Neural progenitor cell (in vitro differentiated cells): Measurements from ENCODE around the gene PXDN. TPM values are rescaled to one million over a fixed set of nuclear protein-coding genes. Genes with fewer than 3 reads are reported as not detected.

ENCODE experiments used
- DNase-seq: peaks from one replicate; pipeline ENCODE4 v3.0.0-alpha.2; 2016; ENCODE audit warnings: low spot score
- H2AFZ ChIP-seq: fragments of 200-600 bp; sonication (generic); replicated peaks from 2 replicates; pipeline ENCODE4 v1.6.1; 2016; ENCODE audit warnings: antibody characterized with exemption
- H3F3A ChIP-seq: fragments of 200-600 bp; sonication (generic); 2 replicates; pipeline ENCODE4 v1.6.1; 2016; ENCODE audit warnings: antibody characterized with exemption, low read depth
- H3K27ac ChIP-seq: fragments of 200-600 bp; sonication (generic); 2 replicates; pipeline ENCODE4 v1.5.1; 2016; ENCODE audit warnings: mild to moderate bottlenecking
- H3K27me3 ChIP-seq: fragments of 200-600 bp; sonication (generic); 2 replicates; pipeline ENCODE4 v1.6.1; 2016; ENCODE audit warnings: mild to moderate bottlenecking, moderate library complexity
- H3K36me3 ChIP-seq: fragments of 200-600 bp; sonication (generic); 2 replicates; pipeline ENCODE4 v1.5.1; 2016
- H3K4me1 ChIP-seq: fragments of 200-600 bp; sonication (generic); 2 replicates; pipeline ENCODE4 v1.6.1; 2016; ENCODE audit warnings: mixed run types
- H3K4me2 ChIP-seq: fragments of 200-600 bp; sonication (generic); 2 replicates; pipeline ENCODE4 v1.6.1; 2016
- H3K4me3 ChIP-seq: fragments of 200-600 bp; sonication (generic); 2 replicates; pipeline ENCODE4 v1.5.1; 2016
- H3K79me2 ChIP-seq: fragments of 200-600 bp; sonication (generic); 2 replicates; pipeline ENCODE4 v1.6.1; 2016; ENCODE audit warnings: low read depth
- H3K9ac ChIP-seq: fragments of 200-600 bp; sonication (generic); 2 replicates; pipeline ENCODE4 v1.6.1; 2016
- H3K9me3 ChIP-seq: fragments of 200-600 bp; sonication (generic); 2 replicates; pipeline ENCODE4 v1.5.1; 2016; ENCODE audit warnings: low read depth
- H4K20me1 ChIP-seq: fragments of 200-600 bp; sonication (generic); 2 replicates; pipeline ENCODE4 v1.6.1; 2016; ENCODE audit warnings: low read depth
- H3K27ac Mint-ChIP-seq: 3 replicates; pipeline ENCODE4 v1.8.0; 2021; ENCODE audit warnings: mixed read lengths
- H3K27me3 Mint-ChIP-seq: 2 replicates; pipeline ENCODE4 v1.8.0; 2022; ENCODE audit warnings: low read depth, mild to moderate bottlenecking, inconsistent platforms, moderate library complexity, mixed read lengths; ENCODE audit not compliant: insufficient read depth
- H3K36me3 Mint-ChIP-seq: 3 replicates; pipeline ENCODE4 v1.8.0; 2021; ENCODE audit warnings: mixed read lengths
- H3K4me1 Mint-ChIP-seq: 3 replicates; pipeline ENCODE4 v1.8.0; 2021; ENCODE audit warnings: mixed read lengths
- H3K4me3 Mint-ChIP-seq: 3 replicates; pipeline ENCODE4 v1.8.0; 2021; ENCODE audit warnings: mild to moderate bottlenecking, moderate library complexity, mixed read lengths
- H3K9me3 Mint-ChIP-seq: 3 replicates; pipeline ENCODE4 v1.8.0; 2020; ENCODE audit warnings: mixed read lengths
- EZH2 ChIP-seq: fragments of 200-600 bp; sonication (generic); IDR thresholded peaks from 2 replicates; pipeline ENCODE4 v1.6.1; 2017; ENCODE audit warnings: antibody characterized with exemption, mild to moderate bottlenecking, moderate library complexity
- EZH2phosphoT487 ChIP-seq: fragments of 200-600 bp; sonication (generic); IDR thresholded peaks from 2 replicates; pipeline ENCODE4 v1.6.1; 2017; ENCODE audit warnings: antibody characterized with exemption
- total RNA-seq: library from RNA; depleted of rRNA; stranded (reverse); fragments of >200 nt; gene quantifications from 2 replicates; pipeline ENCODE4 v1.2.3, GENCODE V29; 2015; ENCODE audit warnings: low replicate concordance
- TF ChIP-seq, protein P1 (sequence below): fragments of 200-600 bp; sonication (generic); IDR thresholded peaks from 2 replicates; pipeline ENCODE4 v1.5.1; 2017; ENCODE audit warnings: antibody characterized with exemption, mild to moderate bottlenecking

PXDN gene
- total RNA-seq, 1 donor from 2014 or later = 118 TPM

- no peak overlapping the region for H3K4me3 ChIP-seq
- H3K27ac ChIP-seq = no peak overlapping the region
- DNase-seq = no peak
- H3K4me1 ChIP-seq = no peaks in the 10 kb centered on the region
- H3K4me3 Mint-ChIP-seq = no peak overlapping the region
- H3K36me3 Mint-ChIP-seq = peaks cover 17% of the 10 kb centered on the region
- H3K9me3 Mint-ChIP-seq = no peaks in the 10 kb centered on the region
- peaks cover 46% of the 10 kb centered on the region for H3K79me2 ChIP-seq
- H3K27me3 ChIP-seq = no peaks in the 10 kb centered on the region
- TF ChIP-seq EZH2phosphoT487 (no peak), EZH2 (no peak)
- TF ChIP-seq, protein P1, sequence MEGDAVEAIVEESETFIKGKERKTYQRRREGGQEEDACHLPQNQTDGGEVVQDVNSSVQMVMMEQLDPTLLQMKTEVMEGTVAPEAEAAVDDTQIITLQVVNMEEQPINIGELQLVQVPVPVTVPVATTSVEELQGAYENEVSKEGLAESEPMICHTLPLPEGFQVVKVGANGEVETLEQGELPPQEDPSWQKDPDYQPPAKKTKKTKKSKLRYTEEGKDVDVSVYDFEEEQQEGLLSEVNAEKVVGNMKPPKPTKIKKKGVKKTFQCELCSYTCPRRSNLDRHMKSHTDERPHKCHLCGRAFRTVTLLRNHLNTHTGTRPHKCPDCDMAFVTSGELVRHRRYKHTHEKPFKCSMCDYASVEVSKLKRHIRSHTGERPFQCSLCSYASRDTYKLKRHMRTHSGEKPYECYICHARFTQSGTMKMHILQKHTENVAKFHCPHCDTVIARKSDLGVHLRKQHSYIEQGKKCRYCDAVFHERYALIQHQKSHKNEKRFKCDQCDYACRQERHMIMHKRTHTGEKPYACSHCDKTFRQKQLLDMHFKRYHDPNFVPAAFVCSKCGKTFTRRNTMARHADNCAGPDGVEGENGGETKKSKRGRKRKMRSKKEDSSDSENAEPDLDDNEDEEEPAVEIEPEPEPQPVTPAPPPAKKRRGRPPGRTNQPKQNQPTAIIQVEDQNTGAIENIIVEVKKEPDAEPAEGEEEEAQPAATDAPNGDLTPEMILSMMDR = no peak
- H2AFZ ChIP-seq = no peak overlapping the region
- no peak overlapping the region for H3K27ac Mint-ChIP-seq
- H3K4me2 ChIP-seq = no peak overlapping the region
- H4K20me1 ChIP-seq = peaks cover 94% of the 10 kb centered on the region
- H3K36me3 ChIP-seq = no peaks in the 10 kb centered on the region
- H3K4me1 Mint-ChIP-seq = peaks cover 22% of the 10 kb centered on the region
- H3K27me3 Mint-ChIP-seq = peaks cover 6% of the 10 kb centered on the region
- H3K9me3 ChIP-seq = no peaks in the 10 kb centered on the region
- no peaks in the 10 kb centered on the region for H3F3A ChIP-seq
- no peak overlapping the region for H3K9ac ChIP-seq
These were observed 47.8 kb downstream of the PXDN start for GRCh38 chr2:1696472-1696871.

DNA sequence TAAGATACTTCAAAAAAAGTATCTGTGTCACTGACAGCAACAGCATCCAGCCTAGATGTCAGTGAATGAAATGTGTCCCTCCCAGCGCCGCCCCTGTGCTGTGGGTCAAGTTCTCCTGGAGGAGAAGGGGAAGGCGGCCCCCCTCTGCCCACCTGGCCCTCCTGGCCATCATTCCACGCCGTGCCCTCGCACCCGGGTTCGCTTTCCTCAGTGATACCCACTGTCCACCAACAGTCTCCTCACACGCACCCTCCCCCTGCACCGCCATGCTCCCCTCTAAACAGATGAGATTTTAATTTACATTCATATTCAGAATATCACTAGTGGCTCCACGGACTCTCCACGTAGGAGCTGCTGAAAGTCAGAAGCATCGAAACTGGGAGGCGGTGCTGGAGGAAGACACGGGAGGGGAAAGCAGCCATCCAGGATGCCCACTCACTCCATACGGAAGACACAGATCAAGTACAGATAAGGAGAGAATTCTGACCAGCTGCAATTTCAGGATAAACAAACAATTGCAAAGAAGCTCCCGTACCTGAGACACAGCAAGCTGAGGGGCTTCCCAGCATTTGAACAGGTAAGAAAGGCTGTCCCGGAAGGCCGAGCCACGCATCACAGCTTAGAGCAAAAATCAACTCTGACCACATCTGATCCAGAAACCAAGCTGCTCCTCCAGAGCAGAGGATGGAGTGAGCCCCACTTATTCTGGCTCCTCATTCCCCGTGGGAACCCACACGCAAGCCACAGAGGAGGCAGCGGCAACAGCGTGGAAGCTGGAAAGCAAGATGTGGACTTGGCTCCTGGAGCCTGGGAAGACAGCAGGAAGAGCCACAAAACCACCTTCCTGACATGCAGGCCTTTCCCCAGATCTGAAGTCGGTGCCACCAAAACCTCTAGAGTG, 49.7 kb downstream of the PXDN start:
- H3K36me3 Mint-ChIP-seq = peaks cover 15% of the 10 kb centered on the region
- peak overlapping the region; percentile 18 for H3K27ac Mint-ChIP-seq
- no peak overlapping the region for H3K4me3 Mint-ChIP-seq
- no peaks in the 10 kb centered on the region for H3K9me3 Mint-ChIP-seq
- H3K27ac ChIP-seq = no peak overlapping the region
- peaks cover 88% of the 10 kb centered on the region for H4K20me1 ChIP-seq
- peaks cover 25% of the 10 kb centered on the region for H3K4me1 Mint-ChIP-seq
- no peak overlapping the region for H2AFZ ChIP-seq
- no peaks in the 10 kb centered on the region for H3K36me3 ChIP-seq
- H3K9me3 ChIP-seq = no peaks in the 10 kb centered on the region
- no peak overlapping the region for H3K4me2 ChIP-seq
- no peaks in the 10 kb centered on the region for H3F3A ChIP-seq
- H3K9ac ChIP-seq = no peak overlapping the region
- H3K4me3 ChIP-seq = no peak overlapping the region
- TF ChIP-seq EZH2 = no peak
- TF ChIP-seq, protein P1 = no peak
- no peak for TF ChIP-seq EZH2phosphoT487
- H3K79me2 ChIP-seq = peaks cover 32% of the 10 kb centered on the region
- no peaks in the 10 kb centered on the region for H3K4me1 ChIP-seq
- DNase-seq = no peak
- H3K27me3 ChIP-seq = no peaks in the 10 kb centered on the region
- H3K27me3 Mint-ChIP-seq = peaks cover 3% of the 10 kb centered on the region

GRCh38 chr2:1693723-1694122, 50.6 kb downstream of the PXDN start:
- peaks cover 86% of the 10 kb centered on the region for H4K20me1 ChIP-seq
- Mint-ChIP-seq H3K4me1 (peaks cover 27% of the 10 kb centered on the region), H3K9me3 (no peaks in the 10 kb centered on the region), H3K4me3 (no peak overlapping the region), H3K36me3 (peaks cover 21% of the 10 kb centered on the region), H3K27me3 (peaks cover 3% of the 10 kb centered on the region), H3K27ac (peak overlapping the region; percentile 91)
- no peaks in the 10 kb centered on the region for H3K9me3 ChIP-seq
- TF ChIP-seq EZH2 = no peak
- TF ChIP-seq EZH2phosphoT487 = no peak
- TF ChIP-seq, protein P1 = no peak
- no peaks in the 10 kb centered on the region for H3K27me3 ChIP-seq
- no peak overlapping the region for H3K4me3 ChIP-seq
- H2AFZ ChIP-seq = no peak overlapping the region
- H3K36me3 ChIP-seq = no peaks in the 10 kb centered on the region
- no peaks in the 10 kb centered on the region for H3K4me1 ChIP-seq
- peaks cover 30% of the 10 kb centered on the region for H3K79me2 ChIP-seq
- H3K27ac ChIP-seq = no peak overlapping the region
- no peak for DNase-seq
- H3K9ac ChIP-seq = no peak overlapping the region
- H3F3A ChIP-seq = no peaks in the 10 kb centered on the region
- no peak overlapping the region for H3K4me2 ChIP-seq
